HG03354 (cell line): ENCODE data around the gene MBD2.

Experiments used
- ATAC-seq: cut with Tn5 transposase; IDR thresholded peaks from one replicate; pipeline ENCODE4 v1.9.1; 2021; ENCODE audit warnings: mild to moderate bottlenecking; ENCODE audit not compliant: unreplicated experiment, poor library complexity, severe bottlenecking

Gene MBD2

GRCh38 chr18:54204883-54205282 is 19.6 kb downstream of the MBD2 start:
- ATAC-seq = no peak

- ATAC-seq = peak; percentile 70
Measured at GRCh38 chr18:54203914-54204313, 20.6 kb downstream of the MBD2 start.

GRCh38 chr18:54202851-54203250 is 21.6 kb downstream of the MBD2 start:
- ATAC-seq = no peak

DNA sequence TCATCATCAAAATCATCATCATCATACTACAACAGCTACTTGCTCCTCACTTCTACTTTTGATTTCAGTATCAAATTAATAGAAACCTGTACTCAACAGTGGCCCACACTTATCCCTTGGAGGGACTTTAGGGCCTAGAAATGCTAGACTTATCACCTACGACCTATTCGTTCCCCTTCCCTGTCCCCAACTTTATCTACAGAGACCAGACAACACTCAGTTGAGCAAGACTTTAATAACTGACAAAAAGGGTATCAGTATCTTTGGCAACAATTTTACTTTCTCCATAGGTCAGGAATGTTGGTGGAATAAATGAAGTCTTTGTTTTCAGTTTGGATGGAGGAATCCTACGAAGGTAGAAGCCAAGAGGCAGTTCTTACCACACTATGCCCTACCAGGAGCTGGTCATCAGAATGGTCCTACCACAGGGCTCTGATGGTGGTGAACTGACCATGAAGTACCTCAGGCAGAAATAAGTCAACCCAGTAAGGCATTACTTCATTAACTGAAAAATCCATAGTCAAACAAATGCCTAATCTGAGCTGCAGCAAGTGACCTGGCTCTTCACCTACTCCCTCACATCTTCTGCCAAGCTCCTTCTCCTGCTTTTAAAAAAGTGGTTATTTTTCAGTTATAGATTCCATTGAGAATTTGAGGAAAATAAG is 26.6 kb downstream of the MBD2 start:
- ATAC-seq = no peak

DNA sequence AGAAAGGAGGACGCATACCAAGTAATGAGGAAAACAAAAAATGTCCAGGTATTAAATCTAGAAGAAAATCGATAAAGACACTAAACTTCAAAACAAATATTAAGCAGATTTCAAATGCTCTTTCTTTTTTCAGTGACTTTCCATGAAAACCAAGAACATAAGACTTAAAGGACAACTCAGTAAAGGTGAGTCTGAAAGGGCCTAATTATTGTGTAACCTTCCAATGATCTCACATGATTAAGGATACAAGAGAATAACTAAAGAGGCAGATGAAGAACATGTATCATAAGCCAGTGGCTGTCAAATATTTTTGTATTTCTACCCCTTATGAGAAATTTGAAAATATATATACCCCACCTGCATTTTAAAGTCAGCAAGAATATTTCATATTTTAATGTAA is 30.7 kb downstream of the MBD2 start:
- no peak for ATAC-seq

- no peak for ATAC-seq
Measured at GRCh38 chr18:54192900-54193299, 31.6 kb downstream of the MBD2 start.

GRCh38 chr18:54192415-54192814 is 32.1 kb downstream of the MBD2 start:
- ATAC-seq = no peak

DNA sequence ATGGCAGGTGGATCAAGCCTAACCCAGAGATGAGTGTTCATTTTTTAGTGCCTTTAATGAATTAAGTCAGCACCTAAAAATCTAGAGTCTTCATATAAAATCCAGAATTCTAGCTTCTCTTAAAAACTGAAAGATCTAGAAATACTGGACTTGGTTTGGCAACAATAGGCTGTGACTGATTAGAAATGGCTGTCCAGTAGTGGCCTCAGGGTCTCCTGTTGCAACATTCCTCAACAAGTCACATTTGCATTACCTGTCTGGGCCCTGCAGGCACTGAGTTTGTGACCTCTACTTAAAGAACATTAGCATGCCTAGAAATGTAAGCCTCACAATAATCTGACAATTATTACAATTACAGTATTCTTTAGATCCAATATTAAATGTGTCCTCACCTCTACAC is 33.1 kb downstream of the MBD2 start:
- ATAC-seq = no peak

DNA sequence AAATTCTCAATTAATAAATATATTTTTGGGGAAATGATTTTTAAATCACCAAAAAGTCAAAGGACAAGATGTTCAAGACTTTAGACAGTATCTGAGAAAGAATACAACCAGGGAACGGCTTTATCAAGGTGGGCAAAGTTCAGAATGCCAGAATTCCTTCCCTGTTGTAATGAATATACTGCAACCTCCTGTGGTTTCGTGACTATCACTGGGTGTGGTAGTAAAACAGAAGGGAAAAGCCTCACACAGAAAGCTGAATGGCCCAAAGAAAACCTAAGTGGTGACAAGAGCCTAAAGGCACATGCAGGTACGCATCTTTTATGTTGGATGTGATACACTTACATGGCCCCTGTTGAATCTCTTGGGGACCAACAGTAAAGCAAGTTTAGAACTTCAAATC is 37.1 kb downstream of the MBD2 start:
- no peak for ATAC-seq

DNA sequence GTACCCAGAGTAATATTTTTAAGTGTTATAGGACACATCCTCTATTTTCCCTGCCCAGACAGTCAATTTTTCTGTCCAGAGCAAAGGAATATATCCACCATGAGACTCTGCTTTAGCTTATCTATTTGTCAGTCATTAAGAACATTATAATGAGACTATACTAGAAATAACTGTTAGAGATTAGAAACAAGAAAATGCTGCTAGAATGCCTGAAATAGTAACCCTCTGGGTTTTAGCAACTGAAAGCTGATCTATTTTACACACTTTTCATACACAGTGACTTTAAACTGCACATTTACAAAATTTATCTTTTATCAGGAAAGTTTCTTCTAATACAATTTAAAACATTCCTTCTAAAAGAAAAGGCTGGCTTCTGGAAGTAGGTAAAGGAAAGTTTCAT is 39.6 kb downstream of the MBD2 start:
- ATAC-seq = no peak

DNA sequence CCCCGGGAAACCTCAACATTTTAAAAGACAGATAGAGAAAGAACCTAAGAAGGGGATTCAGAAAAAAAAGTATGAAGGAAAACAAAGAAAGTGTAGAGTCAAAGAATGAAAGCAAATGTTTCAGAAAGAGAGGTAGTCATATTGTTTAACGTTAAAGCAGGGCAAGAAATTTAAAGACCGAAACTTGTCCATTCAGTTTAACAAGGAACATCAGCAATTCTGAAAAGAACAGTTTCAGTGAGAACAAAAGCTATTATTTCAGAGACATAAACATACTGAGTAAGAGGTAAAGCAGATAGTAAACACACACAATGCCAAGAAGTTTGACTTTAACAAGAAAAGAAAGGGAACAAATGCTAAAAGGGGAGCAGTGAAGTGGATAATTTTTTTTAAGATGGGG is 41.1 kb downstream of the MBD2 start:
- no peak for ATAC-seq

- peak; percentile 69 for ATAC-seq
Measured at GRCh38 chr18:54181856-54182602, 42.4 kb downstream of the MBD2 start.

- ATAC-seq = peak; percentile 64
Measured at GRCh38 chr18:54173980-54174630, 50.4 kb downstream of the MBD2 start.

DNA sequence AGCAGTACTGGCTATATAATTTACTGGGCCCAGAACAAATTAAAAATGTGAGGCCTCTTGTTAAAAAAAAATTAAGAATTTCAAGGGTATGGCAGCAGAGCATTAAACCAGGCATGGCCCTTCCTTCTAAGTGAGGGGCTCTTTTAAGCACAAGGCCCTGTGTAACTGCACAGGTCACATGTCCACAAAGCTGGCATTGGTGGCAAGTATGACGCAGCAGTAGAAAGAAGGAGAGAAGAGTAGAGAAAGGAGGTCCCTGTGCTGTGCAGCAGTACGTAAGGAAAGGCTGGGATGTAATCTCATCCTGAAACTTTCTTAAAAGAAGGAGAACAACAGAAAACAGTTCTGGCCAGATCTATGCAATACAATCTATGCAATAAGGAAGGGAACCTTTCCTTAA is 51.2 kb downstream of the MBD2 start:
- no peak for ATAC-seq

GRCh38 chr18:54169431-54170403 is 54.8 kb downstream of the MBD2 start:
- ATAC-seq = no peak

DNA sequence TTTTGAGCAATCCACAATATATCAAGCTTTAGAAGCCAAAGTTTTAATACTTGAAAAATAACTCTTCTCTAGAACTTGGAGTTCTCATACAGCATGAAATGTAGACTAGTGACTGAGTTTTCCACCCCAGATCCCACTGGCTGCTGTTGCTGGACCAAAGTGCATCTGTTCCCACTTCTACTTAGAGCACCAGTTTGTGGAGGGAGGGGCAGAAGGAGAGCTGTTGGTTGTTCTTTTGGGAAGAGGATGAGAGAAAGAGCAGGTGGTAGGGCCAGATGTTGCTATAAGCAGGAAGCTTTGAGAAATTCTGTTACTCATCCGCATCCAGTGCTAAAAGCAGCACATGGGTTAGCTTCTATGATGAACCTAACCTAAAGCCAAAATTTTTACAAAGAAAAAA is 59.0 kb downstream of the MBD2 start:
- no peak for ATAC-seq

- ATAC-seq = no peak
Measured at GRCh38 chr18:54163453-54163852, 61.0 kb downstream of the MBD2 start.

- ATAC-seq = no peak
Measured at GRCh38 chr18:54162431-54162830, 62.0 kb downstream of the MBD2 start.

DNA sequence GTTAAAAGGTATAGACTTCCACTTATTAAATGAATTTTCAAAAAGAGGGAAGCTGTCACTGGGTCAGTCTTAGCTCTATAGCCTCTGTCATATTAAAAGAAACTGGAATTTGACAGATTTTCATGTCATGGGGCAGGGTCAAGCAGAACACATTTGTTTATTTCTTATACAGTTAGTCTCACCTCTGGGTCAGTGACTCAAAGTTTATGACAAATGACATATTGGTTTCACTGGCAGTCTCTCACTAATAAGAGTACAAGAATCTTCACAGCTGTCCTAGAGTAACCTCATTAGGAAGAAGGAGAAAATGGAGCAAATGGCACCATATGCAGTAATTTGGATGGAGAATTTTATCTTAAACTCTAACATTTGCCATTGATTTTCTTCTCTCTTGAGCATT is 63.2 kb downstream of the MBD2 start:
- ATAC-seq = no peak

GRCh38 chr18:54159906-54160305 is 64.6 kb downstream of the MBD2 start:
- no peak for ATAC-seq
